SKM-1 treated with dmso at 0.1 percent for 144 hours (cell line): Measurements from ENCODE around the gene XXYLT1.
"Not testable (repeated sequence)": the region's sequence is repeated elsewhere in the genome, so short reads cannot be mapped to it uniquely, and the experiment has no call there.

Experiments
- DNase-seq: peaks from one replicate; lab custom pipeline; 2025; ENCODE audit not compliant: unreplicated experiment; lab: John Stamatoyannopoulos, UW

XXYLT1 gene

GRCh38 chr3:195050296-195050695 is 220.7 kb downstream of the XXYLT1 start:
- DNase-seq, result not testable (repeated sequence)

GRCh38 chr3:195048059-195048905 is 222.7 kb downstream of the XXYLT1 start:
- DNase-seq, result no peak

GRCh38 chr3:195047536-195047935 is 223.4 kb downstream of the XXYLT1 start:
- DNase-seq, result no peak

GRCh38 chr3:195046441-195046840 is 224.5 kb downstream of the XXYLT1 start:
- DNase-seq, result no peak

GRCh38 chr3:195045481-195046210 is 225.3 kb downstream of the XXYLT1 start:
- no peak for DNase-seq

- DNase-seq, result no peak
These were observed 226.5 kb downstream of the XXYLT1 start for GRCh38 chr3:195044411-195044810.

GRCh38 chr3:195043607-195044339 is 227.2 kb downstream of the XXYLT1 start:
- DNase-seq, result no peak

GRCh38 chr3:195042743-195043606 is 228.0 kb downstream of the XXYLT1 start:
- no peak for DNase-seq

GRCh38 chr3:195041871-195042742 is 228.9 kb downstream of the XXYLT1 start:
- no peak for DNase-seq

GRCh38 chr3:195040773-195041520 is 230.0 kb downstream of the XXYLT1 start:
- no peak for DNase-seq

- no peak for DNase-seq
These were observed 230.9 kb downstream of the XXYLT1 start for GRCh38 chr3:195040094-195040493.

- DNase-seq, result no peak
These were observed 231.6 kb downstream of the XXYLT1 start for GRCh38 chr3:195039180-195039843.

GRCh38 chr3:195038161-195038560 is 232.8 kb downstream of the XXYLT1 start:
- DNase-seq, result no peak

GRCh38 chr3:195037586-195037985 is 233.4 kb downstream of the XXYLT1 start:
- not testable (repeated sequence) for DNase-seq

- DNase-seq, result no peak
These were observed 234.0 kb downstream of the XXYLT1 start for GRCh38 chr3:195036974-195037373.

- DNase-seq, result no peak
These were observed 234.4 kb downstream of the XXYLT1 start for GRCh38 chr3:195036574-195036973.

GRCh38 chr3:195036203-195036505 is 234.8 kb downstream of the XXYLT1 start:
- DNase-seq, result no peak

GRCh38 chr3:195035345-195036202 is 235.4 kb downstream of the XXYLT1 start:
- no peak for DNase-seq
